IPS-NIHi7 (cell line): ENCODE measurements around the gene RAPGEF2.

Source experiments
- DNase-seq: peaks from one replicate; pipeline ENCODE4 v3.0.0; 2012; ENCODE audit warnings: mixed read lengths; ENCODE audit errors: extremely low spot score

The RAPGEF2 gene

DNA sequence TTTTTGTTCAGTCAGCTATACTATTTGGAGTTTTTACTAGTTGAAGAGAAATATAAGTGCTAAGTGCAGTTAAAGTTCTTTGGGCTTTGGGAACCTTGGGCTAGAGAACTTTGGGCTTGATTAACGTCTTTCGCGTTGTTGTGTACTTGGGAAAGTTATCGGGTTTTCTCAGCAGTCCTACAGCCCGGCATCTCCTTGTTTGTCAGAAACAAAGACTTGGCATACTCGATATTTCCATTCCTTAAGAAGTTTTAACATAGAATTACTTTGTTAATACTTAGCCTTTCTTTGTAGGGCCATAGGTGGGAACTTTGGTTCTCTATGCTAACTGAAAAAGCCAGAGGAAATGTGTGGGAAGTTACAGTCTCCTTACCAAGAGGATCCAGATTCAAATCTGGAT lies 28.7 kb downstream of the RAPGEF2 start:
- DNase-seq, result no peak

- DNase-seq, result no peak
Measured at GRCh38 chr4:159134429-159134828, 31.6 kb downstream of the RAPGEF2 start.

- no peak for DNase-seq
Measured at GRCh38 chr4:159137176-159137575, 34.3 kb downstream of the RAPGEF2 start.

DNA sequence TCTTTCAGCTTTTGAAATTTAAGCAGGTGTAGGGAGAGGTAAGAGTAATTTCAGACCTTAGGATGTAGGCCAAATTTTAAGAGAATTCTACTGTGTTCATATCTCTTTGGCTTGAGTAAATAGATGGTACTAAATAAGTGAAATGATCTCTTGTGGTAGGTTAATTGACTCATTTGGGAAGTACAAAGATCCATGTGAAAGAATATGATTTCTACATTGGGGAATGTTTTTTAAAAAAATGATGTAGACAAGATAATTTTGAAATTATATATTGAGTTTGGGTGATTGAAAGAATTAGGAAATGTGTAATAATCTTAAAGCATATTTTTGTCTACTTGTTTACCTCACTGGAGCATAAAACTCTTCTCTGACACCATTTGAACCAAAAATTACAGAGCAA lies 35.6 kb downstream of the RAPGEF2 start:
- DNase-seq, result no peak

DNA sequence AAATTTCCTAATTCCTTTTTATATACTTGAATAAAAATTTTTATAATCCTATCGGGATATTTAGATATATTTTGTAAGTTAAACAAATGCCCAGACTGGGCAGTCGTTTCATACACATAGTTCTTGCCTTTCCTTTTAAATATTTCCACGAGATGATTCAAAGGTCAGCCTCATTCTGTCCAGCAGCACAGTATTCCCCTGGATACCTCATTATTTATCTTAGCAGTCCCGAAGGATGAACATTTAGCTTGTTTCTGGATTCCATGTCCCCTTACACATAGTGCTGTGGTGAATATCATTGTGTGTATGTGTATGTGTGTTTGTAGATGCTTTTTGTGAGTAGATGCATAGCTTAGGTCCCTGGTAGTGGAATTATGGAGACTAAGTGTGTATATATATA lies 38.3 kb downstream of the RAPGEF2 start:
- DNase-seq, result no peak

DNA sequence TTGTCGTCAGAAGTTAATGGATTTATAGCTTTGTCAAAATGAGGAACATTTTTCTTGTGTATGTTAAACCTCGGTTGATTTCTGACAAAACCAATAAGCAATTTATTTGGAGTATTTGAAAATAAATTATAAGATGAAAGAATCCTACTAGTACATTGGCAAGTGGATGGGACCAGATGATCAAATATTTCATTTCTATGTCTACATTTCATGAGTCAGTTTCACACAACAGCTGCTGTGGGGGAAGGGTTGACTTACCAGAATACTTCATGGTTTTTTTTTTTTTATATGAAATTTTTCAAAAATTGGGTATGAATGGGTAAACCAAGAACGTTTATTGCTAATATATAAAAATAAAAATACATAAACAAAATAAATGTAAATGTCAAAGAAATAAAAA lies 39.4 kb downstream of the RAPGEF2 start:
- no peak for DNase-seq

- no peak for DNase-seq
Measured at GRCh38 chr4:159142681-159143384, 40.0 kb downstream of the RAPGEF2 start.

GRCh38 chr4:159143687-159144086 lies 40.8 kb downstream of the RAPGEF2 start:
- DNase-seq, result no peak

GRCh38 chr4:159144112-159144694 lies 41.3 kb downstream of the RAPGEF2 start:
- no peak for DNase-seq

- no peak for DNase-seq
Measured at GRCh38 chr4:159145318-159145991, 42.6 kb downstream of the RAPGEF2 start.

DNA sequence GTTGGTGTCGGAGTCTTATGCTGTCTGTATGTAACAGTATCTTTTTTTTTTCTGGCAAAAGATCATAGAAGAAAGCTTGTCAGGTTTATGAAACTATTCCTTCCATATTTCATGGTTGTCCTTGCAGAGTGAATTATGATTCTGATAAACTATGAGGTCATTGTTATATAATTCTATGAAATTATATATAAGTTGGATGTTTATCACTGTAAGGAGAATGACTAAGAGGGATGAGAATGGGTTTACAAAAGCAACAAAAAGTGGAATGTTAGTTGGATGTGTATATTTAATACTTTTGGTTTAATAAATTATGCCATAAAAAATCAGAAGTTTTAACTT lies 43.1 kb downstream of the RAPGEF2 start:
- DNase-seq, result no peak

- DNase-seq, result no peak
Measured at GRCh38 chr4:159146488-159146887, 43.6 kb downstream of the RAPGEF2 start.

- DNase-seq, result no peak
Measured at GRCh38 chr4:159148441-159148840, 45.6 kb downstream of the RAPGEF2 start.

DNA sequence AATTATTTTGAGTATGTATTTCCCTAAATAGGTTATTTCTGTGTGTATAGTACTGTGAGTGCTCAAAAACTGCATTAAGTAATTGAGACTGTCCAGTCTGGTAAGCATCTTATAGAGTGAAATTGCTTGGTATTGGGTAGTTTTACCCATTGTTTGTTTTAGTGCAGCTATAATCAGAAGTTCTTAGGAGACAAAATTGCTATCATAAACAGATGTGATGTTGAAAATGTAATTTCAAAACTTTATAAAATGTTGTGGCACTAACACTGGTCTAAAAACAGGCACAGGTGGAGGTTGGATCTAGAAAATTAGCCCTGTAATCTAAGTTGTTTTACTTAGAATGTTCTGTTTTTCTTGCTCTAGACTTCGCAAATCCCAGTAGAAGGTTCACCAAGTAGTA lies 46.8 kb downstream of the RAPGEF2 start:
- no peak for DNase-seq

GRCh38 chr4:159150396-159150795 lies 47.5 kb downstream of the RAPGEF2 start:
- no peak for DNase-seq

DNA sequence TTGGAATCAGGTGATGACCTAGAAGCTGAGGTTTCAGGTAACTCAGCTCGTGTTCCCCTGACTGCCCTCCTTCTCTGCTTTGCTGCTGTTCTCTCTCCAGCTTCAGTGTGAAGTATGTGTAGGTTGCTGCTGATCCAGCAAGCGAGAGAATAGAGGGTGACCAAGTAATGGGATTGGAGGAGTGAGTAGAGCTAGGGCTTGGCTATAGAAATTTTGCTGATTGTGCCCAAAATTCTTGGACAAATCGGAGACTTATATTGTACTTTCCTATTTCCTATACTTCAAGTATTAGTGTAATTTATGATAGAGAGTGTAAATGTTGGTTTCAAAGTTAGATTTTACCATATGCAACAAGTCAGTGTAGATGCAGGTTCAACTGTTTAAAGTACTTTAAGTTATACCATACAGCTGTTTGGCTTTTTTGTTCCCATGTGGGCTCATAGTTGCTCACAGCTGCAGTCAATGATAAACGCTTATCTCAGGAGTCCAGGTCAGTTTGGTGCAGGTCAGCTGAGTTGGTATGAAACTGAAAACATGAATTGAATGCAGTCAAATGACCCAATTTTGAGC lies 48.0 kb downstream of the RAPGEF2 start:
- DNase-seq, result no peak

- DNase-seq, result no peak
Measured at GRCh38 chr4:159151689-159152088, 48.8 kb downstream of the RAPGEF2 start.

GRCh38 chr4:159152181-159152580 lies 49.3 kb downstream of the RAPGEF2 start:
- DNase-seq, result no peak

GRCh38 chr4:159153669-159154068 lies 50.8 kb downstream of the RAPGEF2 start:
- DNase-seq, result no peak

- DNase-seq, result no peak
Measured at GRCh38 chr4:159155119-159155518, 52.2 kb downstream of the RAPGEF2 start.

- no peak for DNase-seq
Measured at GRCh38 chr4:159158083-159158617, 55.3 kb downstream of the RAPGEF2 start.

- DNase-seq, result no peak
Measured at GRCh38 chr4:159158985-159159384, 56.1 kb downstream of the RAPGEF2 start.

DNA sequence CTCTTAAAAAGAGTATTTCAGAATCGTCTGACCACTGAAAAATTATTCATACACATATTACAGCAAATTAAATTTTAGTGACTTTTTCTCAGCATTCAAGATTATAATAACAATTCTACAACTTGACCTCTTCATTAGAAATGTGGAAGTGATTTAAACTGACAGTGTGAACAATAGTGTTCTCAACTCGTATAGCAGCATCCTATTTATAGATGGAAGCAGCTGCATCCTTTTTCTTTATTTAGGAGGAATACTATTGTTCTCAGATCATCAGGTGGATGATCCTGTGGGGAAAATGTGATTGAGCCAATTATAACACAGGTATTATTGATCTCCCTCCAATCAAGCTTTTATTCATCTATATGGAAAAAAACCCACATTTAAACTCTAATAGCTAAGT lies 56.7 kb downstream of the RAPGEF2 start:
- DNase-seq, result no peak
